PC-9 (cell line): Measurements from ENCODE around the gene CARD11.

Experiments used
- CTCF ChIP-seq: fragments of 200-600 bp; sonication (generic); conservative IDR thresholded peaks from 2 replicates; pipeline ENCODE4 v1.6.1; 2017; ENCODE audit warnings: mixed run types, antibody characterized with exemption, mild to moderate bottlenecking, moderate library complexity
- EZH2 ChIP-seq: fragments of 200-600 bp; sonication (generic); IDR thresholded peaks from 2 replicates; pipeline ENCODE4 v1.8.0; 2017; ENCODE audit warnings: antibody characterized with exemption, low read depth

- TF ChIP-seq EZH2 (no peak), CTCF (no peak)
These were observed 69.4 kb downstream of the CARD11 start for GRCh38 chr7:2974093-2974819.
